Caco-2 (cell line): ENCODE measurements around the gene N4BP2. TPM values are rescaled to one million over a fixed set of nuclear protein-coding genes. Genes with fewer than 3 reads are reported as not detected.

Experiments used
- BruUV-seq: library from RNA; stranded (reverse); fragments of 400-500 nt; replicated peaks from 2 replicates; lab custom pipeline; 2021; lab: Mats Ljungman, UMichigan
- CTCF ChIA-PET: fragments of 300-600 bp; sonication (Branson Sonifier 250); formaldehyde crosslinking; loops from one replicate; lab custom pipeline; 2022; ENCODE audit warnings: antibody characterized with exemption; lab: Charles Lee
- POLR2A ChIA-PET: fragments of 300-600 bp; sonication (Branson Sonifier 250); formaldehyde crosslinking; loops from one replicate; lab custom pipeline; 2022; ENCODE audit warnings: antibody characterized with exemption; lab: Charles Lee
- DNase-seq, 2 experiments: peaks; one replicate each; pipeline versions ENCODE4 v3.0.0 to v3.0.0-alpha.2; 2020 to 2022
- H3K27me3 ChIP-seq: replicated peaks from 2 replicates; pipeline ENCODE4 v1.6.0; 2011; ENCODE audit warnings: low read length; ENCODE audit not compliant: control insufficient read depth, insufficient read depth
- H3K36me3 ChIP-seq: 2 replicates; pipeline ENCODE4 v1.5.1; 2011; ENCODE audit warnings: low read length; ENCODE audit not compliant: control insufficient read depth, insufficient read depth
- H3K4me1 ChIP-seq: fragments of 250-450 bp; sonication (Bioruptor Pico); 2 replicates; pipeline ENCODE4 v1.5.1; 2020; ENCODE audit warnings: mild to moderate bottlenecking
- H3K4me3 ChIP-seq: 2 replicates; pipeline ENCODE4 v1.5.1; 2011; ENCODE audit warnings: low read depth, mild to moderate bottlenecking, control low read depth, low read length
- H3K9me3 ChIP-seq: fragments of 250-450 bp; sonication (Bioruptor Pico); 2 replicates; pipeline ENCODE4 v1.5.1; 2020; ENCODE audit warnings: mild to moderate bottlenecking, moderate library complexity
- H3K27ac Mint-ChIP-seq: one replicate; pipeline ENCODE4 v1.8.0; 2022; ENCODE audit warnings: mixed read lengths; ENCODE audit not compliant: unreplicated experiment
- H3K27me3 Mint-ChIP-seq: one replicate; pipeline ENCODE4 v1.8.0; 2022; ENCODE audit warnings: mixed read lengths; ENCODE audit not compliant: insufficient read depth, unreplicated experiment
- H3K36me3 Mint-ChIP-seq: one replicate; pipeline ENCODE4 v1.8.0; 2022; ENCODE audit warnings: mild to moderate bottlenecking, mixed read lengths; ENCODE audit not compliant: insufficient read depth, unreplicated experiment
- H3K4me1 Mint-ChIP-seq: one replicate; pipeline ENCODE4 v1.8.0; 2022; ENCODE audit warnings: low read depth, mixed read lengths; ENCODE audit not compliant: unreplicated experiment
- H3K4me3 Mint-ChIP-seq: one replicate; pipeline ENCODE4 v1.8.0; 2022; ENCODE audit warnings: mild to moderate bottlenecking, moderate library complexity, mixed read lengths; ENCODE audit not compliant: unreplicated experiment
- H3K9me3 Mint-ChIP-seq: one replicate; pipeline ENCODE4 v1.8.0; 2022; ENCODE audit warnings: mixed read lengths; ENCODE audit not compliant: unreplicated experiment
- intact Hi-C: fragments of 100-400 bp; cut with micrococcal nuclease; formaldehyde crosslinking; loops from one replicate; pipeline ENCODE4 v1.10.0; 2022; ENCODE audit not compliant: unreplicated experiment
- total RNA-seq: library from RNA; stranded (reverse); gene quantifications from 2 replicates; pipeline ENCODE4 v1.2.3, GENCODE V29; 2022
- TF ChIP-seq, protein P1 (sequence below), 2 experiments: fragments of 200-600 bp in 1 of 2; IDR thresholded peaks; 1 replicate in 1 of 2; 2 replicates in 1 of 2; pipeline versions ENCODE4 v1.5.1 to v1.8.0; 2011 to 2022; ENCODE audit warnings: antibody characterized with exemption in 1 of 2, control low read depth in 1 of 2, inconsistent platforms in 1 of 2, low read depth in 1 of 2, low read length in 1 of 2, mild to moderate bottlenecking in 1 of 2, moderate library complexity in 1 of 2; ENCODE audit not compliant: insufficient read depth in 1 of 2, severe bottlenecking in 1 of 2, unreplicated experiment in 1 of 2

N4BP2 gene
- total RNA-seq, 1 experiment from 2014 or later: 28.7 TPM

DNA sequence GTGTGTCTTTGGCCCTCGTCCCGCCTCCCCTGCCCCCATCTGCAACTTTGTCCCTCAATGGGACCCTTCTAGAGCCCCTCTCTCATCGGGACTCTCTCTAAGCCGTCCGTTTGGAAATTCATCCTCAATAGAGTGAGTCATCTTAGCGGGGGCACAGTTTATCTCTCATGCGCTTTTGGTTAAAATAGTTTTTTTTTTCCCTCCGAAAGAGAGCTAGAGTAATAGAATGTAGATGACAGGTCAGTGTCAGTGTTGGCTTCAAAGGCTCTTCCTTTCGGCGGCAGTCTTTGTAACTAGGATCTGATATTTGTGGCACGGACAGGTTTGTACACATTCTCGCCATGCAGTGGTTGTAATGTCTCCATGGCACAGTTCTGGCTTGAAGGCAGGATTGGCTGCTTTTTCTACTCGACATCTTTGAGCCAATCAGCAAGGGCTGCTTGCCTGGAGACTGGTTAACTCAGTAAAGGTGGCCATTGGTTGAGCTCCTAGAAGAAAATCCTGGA lies 989 bp downstream of the N4BP2 start:
- BruUV-seq: no TSS peak
- Histone ChIP-seq H3K36me3 (no peaks in the 10 kb centered on the region), H3K4me1 (peaks cover 5% of the 10 kb centered on the region; the same call in 1 of the 2 replicates), H3K9me3 (no peaks in the 10 kb centered on the region), H3K27me3 (no peaks in the 10 kb centered on the region), H3K4me3 (peak overlapping the region; percentile 74)
- Mint-ChIP-seq H3K27ac (peak overlapping the region; percentile 93), H3K36me3 (peaks cover 41% of the 10 kb centered on the region), H3K4me3 (peak overlapping the region; percentile 92), H3K27me3 (no peaks in the 10 kb centered on the region), H3K4me1 (peaks cover 13% of the 10 kb centered on the region), H3K9me3 (no peaks in the 10 kb centered on the region)
- DNase-seq: peak; percentile 85 to 91
- intact Hi-C loops: loop anchor here (2.0 to 5.0 kb wide), 3 partner anchors 81 to 360 kb away; partner anchors contain the start of genes PDS5A and UBE2K
- ChIA-PET POLR2A (interaction anchor here (0.5 to 1.1 kb wide), 5 partner anchors 25 to 520 kb away, joined by 3 to 5 read pairs (median 3); no protein-coding TSS in a partner anchor), CTCF (interaction anchor here (0.6 kb wide), 1 partner anchor 673 kb away, joined by 4 read pairs; no protein-coding TSS in a partner anchor)
- TF ChIP-seq, protein P1, sequence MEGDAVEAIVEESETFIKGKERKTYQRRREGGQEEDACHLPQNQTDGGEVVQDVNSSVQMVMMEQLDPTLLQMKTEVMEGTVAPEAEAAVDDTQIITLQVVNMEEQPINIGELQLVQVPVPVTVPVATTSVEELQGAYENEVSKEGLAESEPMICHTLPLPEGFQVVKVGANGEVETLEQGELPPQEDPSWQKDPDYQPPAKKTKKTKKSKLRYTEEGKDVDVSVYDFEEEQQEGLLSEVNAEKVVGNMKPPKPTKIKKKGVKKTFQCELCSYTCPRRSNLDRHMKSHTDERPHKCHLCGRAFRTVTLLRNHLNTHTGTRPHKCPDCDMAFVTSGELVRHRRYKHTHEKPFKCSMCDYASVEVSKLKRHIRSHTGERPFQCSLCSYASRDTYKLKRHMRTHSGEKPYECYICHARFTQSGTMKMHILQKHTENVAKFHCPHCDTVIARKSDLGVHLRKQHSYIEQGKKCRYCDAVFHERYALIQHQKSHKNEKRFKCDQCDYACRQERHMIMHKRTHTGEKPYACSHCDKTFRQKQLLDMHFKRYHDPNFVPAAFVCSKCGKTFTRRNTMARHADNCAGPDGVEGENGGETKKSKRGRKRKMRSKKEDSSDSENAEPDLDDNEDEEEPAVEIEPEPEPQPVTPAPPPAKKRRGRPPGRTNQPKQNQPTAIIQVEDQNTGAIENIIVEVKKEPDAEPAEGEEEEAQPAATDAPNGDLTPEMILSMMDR (IDR thresholded peaks at IDR 0.05; ENCODE audit: insufficient read depth in 1 of 2, low read depth in 1 of 2, low read length in 1 of 2, severe bottlenecking in 1 of 2, unreplicated experiment in 1 of 2): no peak

DNA sequence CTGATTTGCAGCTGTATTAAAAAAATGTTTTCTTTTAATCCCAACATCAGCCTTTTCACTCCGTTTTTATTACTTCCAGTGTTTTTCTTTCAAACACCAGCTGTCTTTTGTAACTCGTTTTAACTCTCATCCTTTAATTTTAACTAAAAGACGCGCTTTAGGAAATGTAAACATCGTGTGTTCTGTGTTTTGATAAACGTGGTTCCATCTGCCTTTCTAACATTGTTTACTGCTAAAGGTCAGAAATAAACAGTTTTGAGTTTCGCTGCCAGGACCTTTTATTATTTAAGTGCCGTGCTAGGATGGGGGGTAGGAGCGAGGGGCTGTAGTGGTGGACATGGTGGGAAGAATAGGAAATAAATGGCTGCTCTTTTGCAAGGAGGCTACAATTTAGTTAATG lies 1.5 kb downstream of the N4BP2 start:
- ChIA-PET CTCF (interaction anchor here (0.6 kb wide), 1 partner anchor 673 kb away, joined by 4 read pairs; no protein-coding TSS in a partner anchor), POLR2A (interaction anchor here (0.5 to 1.1 kb wide), 5 partner anchors 25 to 519 kb away, joined by 3 to 5 read pairs (median 3); no protein-coding TSS in a partner anchor)
- no peaks in the 10 kb centered on the region for H3K27me3 ChIP-seq
- H3K9me3 ChIP-seq: no peaks in the 10 kb centered on the region
- peak overlapping the region; percentile 74 for H3K4me3 ChIP-seq
- TF ChIP-seq, protein P1 (IDR thresholded peaks at IDR 0.05; ENCODE audit: insufficient read depth in 1 of 2, low read depth in 1 of 2, low read length in 1 of 2, severe bottlenecking in 1 of 2, unreplicated experiment in 1 of 2): no peak
- intact Hi-C loops: loop anchor here (5.0 kb wide), 2 partner anchors 259 to 361 kb away; partner anchors contain the start of gene UBE2K
- no peaks in the 10 kb centered on the region for H3K9me3 Mint-ChIP-seq
- no peaks in the 10 kb centered on the region for H3K36me3 ChIP-seq
- H3K27ac Mint-ChIP-seq: peak overlapping the region; percentile 93
- H3K4me3 Mint-ChIP-seq: peak overlapping the region; percentile 92
- TSS peak; percentile 51 for BruUV-seq
- no peaks in the 10 kb centered on the region for H3K27me3 Mint-ChIP-seq
- peaks cover 5% of the 10 kb centered on the region; the same call in 1 of the 2 replicates for H3K4me1 ChIP-seq
- peaks cover 43% of the 10 kb centered on the region for H3K36me3 Mint-ChIP-seq
- DNase-seq: no peak
- H3K4me1 Mint-ChIP-seq: peaks cover 13% of the 10 kb centered on the region

DNA sequence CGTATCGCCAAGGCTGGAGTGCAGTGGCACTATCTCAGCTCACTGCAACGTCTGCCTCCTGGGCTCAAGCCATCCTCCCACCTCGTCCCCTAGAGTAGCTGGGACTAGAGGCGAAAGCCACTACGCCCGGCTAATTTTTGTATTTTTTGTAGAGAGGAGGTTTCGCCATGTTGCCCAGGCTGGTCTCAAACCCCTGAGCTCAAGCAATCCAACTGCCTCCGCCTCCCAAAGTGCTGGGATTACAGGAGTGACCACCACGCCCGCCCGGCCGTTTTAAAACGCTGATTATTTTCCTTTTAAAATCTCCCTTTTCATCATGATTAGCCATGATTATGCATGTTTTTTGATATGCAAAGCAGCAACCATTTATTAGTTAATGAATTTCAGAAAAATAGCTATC lies 2.2 kb downstream of the N4BP2 start:
- BruUV-seq: no TSS peak
- Mint-ChIP-seq H3K9me3 (no peaks in the 10 kb centered on the region), H3K27me3 (no peaks in the 10 kb centered on the region)

More for the DNA sequence above, 2.2 kb downstream of the N4BP2 start:
- DNase-seq: no peak
- TF ChIP-seq, protein P1 (IDR thresholded peaks at IDR 0.05; ENCODE audit: insufficient read depth in 1 of 2, low read depth in 1 of 2, low read length in 1 of 2, severe bottlenecking in 1 of 2, unreplicated experiment in 1 of 2): no peak
- intact Hi-C loops: loop anchor here (5.0 kb wide), 2 partner anchors 258 to 362 kb away; partner anchors contain the start of gene UBE2K
- no peaks in the 10 kb centered on the region for H3K27me3 ChIP-seq
- peaks cover 13% of the 10 kb centered on the region for H3K4me1 Mint-ChIP-seq
- H3K4me3 Mint-ChIP-seq: peak overlapping the region; percentile 38
- no peak overlapping the region for H3K27ac Mint-ChIP-seq
- H3K36me3 Mint-ChIP-seq: peaks cover 43% of the 10 kb centered on the region
- no peak overlapping the region for H3K4me3 ChIP-seq
- peaks cover 5% of the 10 kb centered on the region; the same call in 1 of the 2 replicates for H3K4me1 ChIP-seq
- CTCF ChIA-PET: interaction anchor here (0.7 kb wide), 1 partner anchor 75 kb away, joined by 3 read pairs; no protein-coding TSS in a partner anchor
- H3K9me3 ChIP-seq: no peaks in the 10 kb centered on the region
- H3K36me3 ChIP-seq: no peaks in the 10 kb centered on the region
- POLR2A ChIA-PET: interaction anchor here (1.1 kb wide), 1 partner anchor 71 kb away, joined by 3 read pairs; no protein-coding TSS in a partner anchor
